ENCODE results near the gene SPAG7.

The SPAG7 gene

DNA sequence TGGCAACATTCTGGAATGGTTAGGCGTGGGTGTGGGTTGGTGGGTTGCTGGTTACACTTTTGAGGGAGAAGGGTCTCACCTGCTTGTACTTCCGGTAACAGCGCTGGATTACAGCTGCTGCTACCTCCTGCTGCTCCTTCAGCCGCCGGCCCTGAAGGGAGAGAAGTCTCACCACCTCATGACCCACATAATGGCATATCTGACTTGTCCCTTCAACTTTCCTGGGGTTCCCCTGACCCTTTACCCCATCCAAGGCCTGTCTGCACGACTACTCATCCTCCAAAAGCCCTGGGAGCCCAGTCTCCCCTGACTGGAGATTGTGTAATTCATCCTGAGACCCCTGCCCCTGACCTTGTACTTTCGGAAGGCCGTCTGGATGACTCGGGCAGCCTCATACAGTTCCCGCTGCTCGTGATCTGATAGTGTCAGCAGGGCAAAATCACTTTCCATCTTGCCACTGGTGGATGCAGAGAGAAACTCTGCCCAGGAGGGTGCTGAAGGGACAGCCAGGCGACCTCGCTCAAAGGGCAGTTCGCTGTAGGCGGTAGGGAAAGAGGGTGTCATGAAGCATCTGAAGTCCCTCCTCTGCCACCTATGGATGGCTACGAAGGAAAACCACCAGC, 2.0 kb upstream of the SPAG7 start:
- no peak overlapping the region for H3K4me3 ChIP-seq (ENCODE audit: low read depth, low read length)
- DNase-seq (ENCODE audit: low read depth) = no peak
- TF ChIP-seq, protein P1, sequence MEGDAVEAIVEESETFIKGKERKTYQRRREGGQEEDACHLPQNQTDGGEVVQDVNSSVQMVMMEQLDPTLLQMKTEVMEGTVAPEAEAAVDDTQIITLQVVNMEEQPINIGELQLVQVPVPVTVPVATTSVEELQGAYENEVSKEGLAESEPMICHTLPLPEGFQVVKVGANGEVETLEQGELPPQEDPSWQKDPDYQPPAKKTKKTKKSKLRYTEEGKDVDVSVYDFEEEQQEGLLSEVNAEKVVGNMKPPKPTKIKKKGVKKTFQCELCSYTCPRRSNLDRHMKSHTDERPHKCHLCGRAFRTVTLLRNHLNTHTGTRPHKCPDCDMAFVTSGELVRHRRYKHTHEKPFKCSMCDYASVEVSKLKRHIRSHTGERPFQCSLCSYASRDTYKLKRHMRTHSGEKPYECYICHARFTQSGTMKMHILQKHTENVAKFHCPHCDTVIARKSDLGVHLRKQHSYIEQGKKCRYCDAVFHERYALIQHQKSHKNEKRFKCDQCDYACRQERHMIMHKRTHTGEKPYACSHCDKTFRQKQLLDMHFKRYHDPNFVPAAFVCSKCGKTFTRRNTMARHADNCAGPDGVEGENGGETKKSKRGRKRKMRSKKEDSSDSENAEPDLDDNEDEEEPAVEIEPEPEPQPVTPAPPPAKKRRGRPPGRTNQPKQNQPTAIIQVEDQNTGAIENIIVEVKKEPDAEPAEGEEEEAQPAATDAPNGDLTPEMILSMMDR (IDR thresholded peaks at IDR 0.05; ENCODE audit: insufficient read depth, low read depth, low read length, missing control alignments) = no peak

DNA sequence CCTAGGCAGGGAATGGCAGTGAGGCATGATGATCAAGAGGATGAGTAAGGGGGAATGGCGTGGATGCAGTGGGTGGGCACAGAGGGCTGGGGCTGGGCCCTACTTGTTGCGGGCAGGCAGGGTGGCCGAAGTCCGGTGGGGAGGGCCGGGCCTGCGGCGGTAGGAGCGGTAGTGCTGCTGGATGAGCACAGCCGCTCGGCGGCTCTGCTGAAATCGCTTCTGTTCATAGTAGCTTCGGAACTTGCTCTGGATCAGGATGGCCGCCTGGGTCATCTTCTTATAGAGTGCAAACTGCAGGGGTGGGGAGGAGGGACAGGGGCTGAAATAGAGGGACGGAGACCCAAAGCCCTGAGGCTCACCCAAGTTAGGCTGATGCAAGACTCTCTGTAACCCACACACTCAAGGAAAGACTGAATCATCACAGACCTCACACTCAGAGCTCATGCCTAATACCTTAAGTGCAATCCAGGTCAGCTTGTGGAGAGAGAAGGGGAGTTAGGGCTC, 1.5 kb upstream of the SPAG7 start:
- DNase-seq (ENCODE audit: low read depth) = no peak
- TF ChIP-seq, protein P1 (IDR thresholded peaks at IDR 0.05; ENCODE audit: insufficient read depth, low read depth, low read length, missing control alignments) = no peak
- H3K4me3 ChIP-seq (ENCODE audit: low read depth, low read length) = peak overlapping the region; percentile 97

GRCh38 chr17:4968486-4969046, 949 bp upstream of the SPAG7 start:
- peak; percentile 15 for DNase-seq (ENCODE audit: low read depth)
- peak overlapping the region; percentile 97 for H3K4me3 ChIP-seq (ENCODE audit: low read depth, low read length)
- TF ChIP-seq, protein P1 (IDR thresholded peaks at IDR 0.05; ENCODE audit: insufficient read depth, low read depth, low read length, missing control alignments) = no peak

DNA sequence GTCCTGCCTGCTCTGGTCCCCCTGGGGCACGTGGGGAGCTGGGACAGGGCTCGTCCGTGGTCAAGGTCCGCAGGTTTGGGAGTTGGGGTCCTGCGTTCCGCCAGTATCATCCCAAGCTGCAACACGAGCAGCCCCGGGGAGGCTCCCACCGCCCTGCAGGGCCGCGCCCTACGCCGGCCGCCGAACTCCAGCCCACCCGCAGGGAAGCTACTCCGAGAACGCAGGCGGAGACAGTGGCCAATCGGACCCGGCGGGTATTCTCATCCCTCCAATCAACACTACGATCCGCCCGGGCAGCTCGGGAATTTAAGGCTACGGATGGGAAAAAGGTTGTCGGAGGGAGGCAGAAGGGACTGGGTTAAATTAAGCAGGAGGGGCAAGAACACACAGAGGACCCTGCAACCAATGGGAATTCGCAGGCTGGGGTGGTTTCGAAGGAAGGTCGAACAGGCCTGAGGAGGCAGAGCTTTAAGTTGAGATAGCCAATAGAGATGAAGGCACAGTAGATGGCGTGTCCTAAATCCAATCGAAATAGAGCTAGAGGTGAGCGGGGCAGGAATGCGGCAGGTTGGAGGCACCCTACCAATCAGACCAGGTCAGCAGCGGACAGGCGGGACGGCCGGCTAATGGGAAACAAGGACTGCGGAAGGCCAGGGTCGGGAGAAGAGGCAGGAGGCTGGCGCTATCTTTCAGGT, 626 bp downstream of the SPAG7 start:
- H3K4me3 ChIP-seq (ENCODE audit: low read depth, low read length) = peak overlapping the region; percentile 97
- DNase-seq (ENCODE audit: low read depth) = peak; percentile 100
- TF ChIP-seq, protein P1 (IDR thresholded peaks at IDR 0.05; ENCODE audit: insufficient read depth, low read depth, low read length, missing control alignments) = no peak

- TF ChIP-seq, protein P1 (IDR thresholded peaks at IDR 0.05; ENCODE audit: insufficient read depth, low read depth, low read length, missing control alignments) = no peak
- peak overlapping the region; percentile 84; the same call in 1 of the 2 replicates for H3K4me3 ChIP-seq (ENCODE audit: low read depth, low read length)
- no peak for DNase-seq (ENCODE audit: low read depth)
These were observed 2.2 kb downstream of the SPAG7 start for GRCh38 chr17:4965311-4965986.

GRCh38 chr17:4960279-4960922, 7.2 kb downstream of the SPAG7 start:
- TF ChIP-seq, protein P1 (IDR thresholded peaks at IDR 0.05; ENCODE audit: insufficient read depth, low read depth, low read length, missing control alignments) = no peak
- no peak overlapping the region for H3K4me3 ChIP-seq (ENCODE audit: low read depth, low read length)
- no peak for DNase-seq (ENCODE audit: low read depth)
